Measurements from ENCODE around the gene POLG2. TPM values are rescaled to one million over a fixed set of nuclear protein-coding genes. Genes with fewer than 3 reads are reported as not detected.

POLG2 gene
- total and polyA plus RNA-seq, 2 of the 8 experiments (the other 6 are each of a cell fraction or from before 2014, with no cell fraction given), result 9.7 to 34.3 TPM

GRCh38 chr17:64509179-64509578 is 12.3 kb upstream of the POLG2 start (continued):
- TF ChIP-seq NANOG (IDR thresholded peaks at IDR 0.05; ENCODE audit: insufficient read depth, low read depth, low read length, poor library complexity, severe bottlenecking), result no peak
- no peak for TF ChIP-seq NRF1 (IDR thresholded peaks at IDR 0.05; ENCODE audit: low read depth, low read length)
- no peak for TF ChIP-seq JUND (IDR thresholded peaks at IDR 0.05; ENCODE audit: low read length)
